ENCODE data around the gene B9D2.

B9D2 gene

DNA sequence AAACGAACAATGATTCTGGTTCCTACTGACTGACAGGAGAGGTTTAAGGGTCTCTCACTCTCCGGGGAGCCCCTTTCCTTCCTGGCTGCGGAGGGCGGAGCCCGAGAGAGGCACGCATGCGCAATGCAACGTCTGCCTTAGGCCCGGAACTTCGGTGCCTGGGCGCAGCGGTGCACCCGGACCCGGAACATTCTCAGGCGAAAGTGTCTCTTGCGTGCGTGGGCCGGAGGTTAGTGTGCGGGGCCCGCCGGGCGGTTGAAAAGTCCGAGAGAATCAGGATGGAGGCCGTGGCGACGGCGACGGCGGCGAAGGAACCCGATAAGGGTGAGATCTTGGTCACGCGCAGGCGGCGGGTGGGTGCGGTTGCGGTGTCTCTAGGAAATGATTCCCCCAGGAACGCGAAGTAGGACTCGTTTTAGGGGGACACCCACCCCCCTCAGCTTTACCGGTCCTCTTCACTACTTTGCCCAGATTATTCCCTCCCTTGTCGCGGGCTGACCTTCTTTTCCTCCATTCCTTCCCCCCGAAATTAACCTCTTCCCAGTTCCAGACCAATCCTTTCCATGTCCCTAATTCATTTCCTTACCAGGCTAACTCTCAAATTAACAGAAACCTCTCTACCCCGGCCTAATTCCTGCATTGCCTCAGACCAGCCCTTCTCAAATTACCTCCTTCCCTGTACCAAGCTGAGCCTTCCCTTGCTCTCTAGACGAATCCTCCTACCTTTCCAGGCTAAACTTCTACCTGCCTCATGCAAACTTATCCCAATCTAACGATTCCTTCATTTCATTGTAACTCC, 53.7 kb downstream of the B9D2 start, which contains the start of gene CCDC97 (continued):
- TF ChIP-seq ZNF544 (tag by site-specific recombination; IDR thresholded peaks at IDR 0.05) (no peak), ZNF623 (tag by site-specific recombination; IDR thresholded peaks at IDR 0.05) (peak; percentile 73), ZNF239 (tag by site-specific recombination; IDR thresholded peaks at IDR 0.05) (peak; percentile 92), ZNF248 (tag by site-specific recombination; IDR thresholded peaks at IDR 0.05) (no peak), ZNF341 (tag by site-specific recombination; IDR thresholded peaks at IDR 0.05; ENCODE audit: low read depth) (peak; percentile 67), ZNF354C (tag by site-specific recombination; IDR thresholded peaks at IDR 0.05; ENCODE audit: borderline replicate concordance, low read depth) (no peak), MZF1 (tag by site-specific recombination; IDR thresholded peaks at IDR 0.05; ENCODE audit: borderline replicate concordance) (peak; percentile 84), ZNF169 (tag by site-specific recombination; IDR thresholded peaks at IDR 0.05) (peak; percentile 54; the same call in 1 of the 2 replicates), ZBTB17 (tag by site-specific recombination; IDR thresholded peaks at IDR 0.05) (peak; percentile 91), WT1 (tag by site-specific recombination; IDR thresholded peaks at IDR 0.05) (peak; percentile 72), HOXC10 (CRISPR knock-in tag; IDR thresholded peaks at IDR 0.05) (no peak)
- TF ChIP-seq, protein P1, sequence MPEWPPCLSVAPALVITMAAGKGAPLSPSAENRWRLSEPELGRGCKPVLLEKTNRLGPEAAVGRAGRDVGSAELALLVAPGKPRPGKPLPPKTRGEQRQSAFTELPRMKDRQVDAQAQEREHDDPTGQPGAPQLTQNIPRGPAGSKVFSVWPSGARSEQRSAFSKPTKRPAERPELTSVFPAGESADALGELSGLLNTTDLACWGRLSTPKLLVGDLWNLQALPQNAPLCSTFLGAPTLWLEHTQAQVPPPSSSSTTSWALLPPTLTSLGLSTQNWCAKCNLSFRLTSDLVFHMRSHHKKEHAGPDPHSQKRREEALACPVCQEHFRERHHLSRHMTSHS (tag by site-specific recombination; IDR thresholded peaks at IDR 0.05): 0 out of 2 replicates have a peak, but pooled peaks have one; percentile 60
- TF ChIP-seq, protein P2, sequence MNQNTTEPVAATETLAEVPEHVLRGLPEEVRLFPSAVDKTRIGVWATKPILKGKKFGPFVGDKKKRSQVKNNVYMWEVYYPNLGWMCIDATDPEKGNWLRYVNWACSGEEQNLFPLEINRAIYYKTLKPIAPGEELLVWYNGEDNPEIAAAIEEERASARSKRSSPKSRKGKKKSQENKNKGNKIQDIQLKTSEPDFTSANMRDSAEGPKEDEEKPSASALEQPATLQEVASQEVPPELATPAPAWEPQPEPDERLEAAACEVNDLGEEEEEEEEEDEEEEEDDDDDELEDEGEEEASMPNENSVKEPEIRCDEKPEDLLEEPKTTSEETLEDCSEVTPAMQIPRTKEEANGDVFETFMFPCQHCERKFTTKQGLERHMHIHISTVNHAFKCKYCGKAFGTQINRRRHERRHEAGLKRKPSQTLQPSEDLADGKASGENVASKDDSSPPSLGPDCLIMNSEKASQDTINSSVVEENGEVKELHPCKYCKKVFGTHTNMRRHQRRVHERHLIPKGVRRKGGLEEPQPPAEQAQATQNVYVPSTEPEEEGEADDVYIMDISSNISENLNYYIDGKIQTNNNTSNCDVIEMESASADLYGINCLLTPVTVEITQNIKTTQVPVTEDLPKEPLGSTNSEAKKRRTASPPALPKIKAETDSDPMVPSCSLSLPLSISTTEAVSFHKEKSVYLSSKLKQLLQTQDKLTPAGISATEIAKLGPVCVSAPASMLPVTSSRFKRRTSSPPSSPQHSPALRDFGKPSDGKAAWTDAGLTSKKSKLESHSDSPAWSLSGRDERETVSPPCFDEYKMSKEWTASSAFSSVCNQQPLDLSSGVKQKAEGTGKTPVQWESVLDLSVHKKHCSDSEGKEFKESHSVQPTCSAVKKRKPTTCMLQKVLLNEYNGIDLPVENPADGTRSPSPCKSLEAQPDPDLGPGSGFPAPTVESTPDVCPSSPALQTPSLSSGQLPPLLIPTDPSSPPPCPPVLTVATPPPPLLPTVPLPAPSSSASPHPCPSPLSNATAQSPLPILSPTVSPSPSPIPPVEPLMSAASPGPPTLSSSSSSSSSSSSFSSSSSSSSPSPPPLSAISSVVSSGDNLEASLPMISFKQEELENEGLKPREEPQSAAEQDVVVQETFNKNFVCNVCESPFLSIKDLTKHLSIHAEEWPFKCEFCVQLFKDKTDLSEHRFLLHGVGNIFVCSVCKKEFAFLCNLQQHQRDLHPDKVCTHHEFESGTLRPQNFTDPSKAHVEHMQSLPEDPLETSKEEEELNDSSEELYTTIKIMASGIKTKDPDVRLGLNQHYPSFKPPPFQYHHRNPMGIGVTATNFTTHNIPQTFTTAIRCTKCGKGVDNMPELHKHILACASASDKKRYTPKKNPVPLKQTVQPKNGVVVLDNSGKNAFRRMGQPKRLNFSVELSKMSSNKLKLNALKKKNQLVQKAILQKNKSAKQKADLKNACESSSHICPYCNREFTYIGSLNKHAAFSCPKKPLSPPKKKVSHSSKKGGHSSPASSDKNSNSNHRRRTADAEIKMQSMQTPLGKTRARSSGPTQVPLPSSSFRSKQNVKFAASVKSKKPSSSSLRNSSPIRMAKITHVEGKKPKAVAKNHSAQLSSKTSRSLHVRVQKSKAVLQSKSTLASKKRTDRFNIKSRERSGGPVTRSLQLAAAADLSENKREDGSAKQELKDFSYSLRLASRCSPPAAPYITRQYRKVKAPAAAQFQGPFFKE (tag by site-specific recombination; IDR thresholded peaks at IDR 0.05; ENCODE audit: borderline replicate concordance): no peak; the same call in 1 of the 2 replicates
- TF ChIP-seq, protein P3, sequence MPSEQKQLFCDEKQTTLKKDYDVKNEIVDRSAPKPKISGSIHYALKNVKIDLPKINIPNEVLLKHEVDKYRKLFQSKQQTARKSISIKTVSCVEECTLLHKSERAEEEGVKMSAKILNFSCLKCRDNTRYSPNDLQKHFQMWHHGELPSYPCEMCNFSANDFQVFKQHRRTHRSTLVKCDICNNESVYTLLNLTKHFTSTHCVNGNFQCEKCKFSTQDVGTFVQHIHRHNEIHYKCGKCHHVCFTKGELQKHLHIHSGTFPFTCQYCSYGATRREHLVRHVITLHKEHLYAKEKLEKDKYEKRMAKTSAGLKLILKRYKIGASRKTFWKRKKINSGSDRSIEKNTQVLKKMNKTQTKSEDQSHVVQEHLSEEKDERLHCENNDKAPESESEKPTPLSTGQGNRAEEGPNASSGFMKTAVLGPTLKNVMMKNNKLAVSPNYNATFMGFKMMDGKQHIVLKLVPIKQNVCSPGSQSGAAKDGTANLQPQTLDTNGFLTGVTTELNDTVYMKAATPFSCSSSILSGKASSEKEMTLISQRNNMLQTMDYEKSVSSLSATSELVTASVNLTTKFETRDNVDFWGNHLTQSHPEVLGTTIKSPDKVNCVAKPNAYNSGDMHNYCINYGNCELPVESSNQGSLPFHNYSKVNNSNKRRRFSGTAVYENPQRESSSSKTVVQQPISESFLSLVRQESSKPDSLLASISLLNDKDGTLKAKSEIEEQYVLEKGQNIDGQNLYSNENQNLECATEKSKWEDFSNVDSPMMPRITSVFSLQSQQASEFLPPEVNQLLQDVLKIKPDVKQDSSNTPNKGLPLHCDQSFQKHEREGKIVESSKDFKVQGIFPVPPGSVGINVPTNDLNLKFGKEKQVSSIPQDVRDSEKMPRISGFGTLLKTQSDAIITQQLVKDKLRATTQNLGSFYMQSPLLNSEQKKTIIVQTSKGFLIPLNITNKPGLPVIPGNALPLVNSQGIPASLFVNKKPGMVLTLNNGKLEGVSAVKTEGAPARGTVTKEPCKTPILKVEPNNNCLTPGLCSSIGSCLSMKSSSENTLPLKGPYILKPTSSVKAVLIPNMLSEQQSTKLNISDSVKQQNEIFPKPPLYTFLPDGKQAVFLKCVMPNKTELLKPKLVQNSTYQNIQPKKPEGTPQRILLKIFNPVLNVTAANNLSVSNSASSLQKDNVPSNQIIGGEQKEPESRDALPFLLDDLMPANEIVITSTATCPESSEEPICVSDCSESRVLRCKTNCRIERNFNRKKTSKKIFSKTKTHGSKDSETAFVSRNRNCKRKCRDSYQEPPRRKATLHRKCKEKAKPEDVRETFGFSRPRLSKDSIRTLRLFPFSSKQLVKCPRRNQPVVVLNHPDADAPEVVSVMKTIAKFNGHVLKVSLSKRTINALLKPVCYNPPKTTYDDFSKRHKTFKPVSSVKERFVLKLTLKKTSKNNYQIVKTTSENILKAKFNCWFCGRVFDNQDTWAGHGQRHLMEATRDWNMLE (tag by site-specific recombination; conservative IDR thresholded peaks at IDR 0.05; ENCODE audit: low read depth): peak; percentile 83
- TF ChIP-seq, protein P4, sequence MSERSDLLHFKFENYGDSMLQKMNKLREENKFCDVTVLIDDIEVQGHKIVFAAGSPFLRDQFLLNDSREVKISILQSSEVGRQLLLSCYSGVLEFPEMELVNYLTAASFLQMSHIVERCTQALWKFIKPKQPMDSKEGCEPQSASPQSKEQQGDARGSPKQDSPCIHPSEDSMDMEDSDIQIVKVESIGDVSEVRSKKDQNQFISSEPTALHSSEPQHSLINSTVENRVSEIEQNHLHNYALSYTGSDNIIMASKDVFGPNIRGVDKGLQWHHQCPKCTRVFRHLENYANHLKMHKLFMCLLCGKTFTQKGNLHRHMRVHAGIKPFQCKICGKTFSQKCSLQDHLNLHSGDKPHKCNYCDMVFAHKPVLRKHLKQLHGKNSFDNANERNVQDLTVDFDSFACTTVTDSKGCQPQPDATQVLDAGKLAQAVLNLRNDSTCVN (tag by site-specific recombination; optimal IDR thresholded peaks at IDR 0.05): peak; percentile 86
- TF ChIP-seq, protein P5, sequence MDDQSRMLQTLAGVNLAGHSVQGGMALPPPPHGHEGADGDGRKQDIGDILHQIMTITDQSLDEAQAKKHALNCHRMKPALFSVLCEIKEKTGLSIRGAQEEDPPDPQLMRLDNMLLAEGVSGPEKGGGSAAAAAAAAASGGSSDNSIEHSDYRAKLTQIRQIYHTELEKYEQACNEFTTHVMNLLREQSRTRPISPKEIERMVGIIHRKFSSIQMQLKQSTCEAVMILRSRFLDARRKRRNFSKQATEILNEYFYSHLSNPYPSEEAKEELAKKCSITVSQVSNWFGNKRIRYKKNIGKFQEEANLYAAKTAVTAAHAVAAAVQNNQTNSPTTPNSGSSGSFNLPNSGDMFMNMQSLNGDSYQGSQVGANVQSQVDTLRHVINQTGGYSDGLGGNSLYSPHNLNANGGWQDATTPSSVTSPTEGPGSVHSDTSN (CRISPR knock-in tag; IDR thresholded peaks at IDR 0.05): no peak
- TF ChIP-seq, protein P6, sequence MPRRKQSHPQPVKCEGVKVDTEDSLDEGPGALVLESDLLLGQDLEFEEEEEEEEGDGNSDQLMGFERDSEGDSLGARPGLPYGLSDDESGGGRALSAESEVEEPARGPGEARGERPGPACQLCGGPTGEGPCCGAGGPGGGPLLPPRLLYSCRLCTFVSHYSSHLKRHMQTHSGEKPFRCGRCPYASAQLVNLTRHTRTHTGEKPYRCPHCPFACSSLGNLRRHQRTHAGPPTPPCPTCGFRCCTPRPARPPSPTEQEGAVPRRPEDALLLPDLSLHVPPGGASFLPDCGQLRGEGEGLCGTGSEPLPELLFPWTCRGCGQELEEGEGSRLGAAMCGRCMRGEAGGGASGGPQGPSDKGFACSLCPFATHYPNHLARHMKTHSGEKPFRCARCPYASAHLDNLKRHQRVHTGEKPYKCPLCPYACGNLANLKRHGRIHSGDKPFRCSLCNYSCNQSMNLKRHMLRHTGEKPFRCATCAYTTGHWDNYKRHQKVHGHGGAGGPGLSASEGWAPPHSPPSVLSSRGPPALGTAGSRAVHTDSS (tag by site-specific recombination; IDR thresholded peaks at IDR 0.05): peak; percentile 61
- TF ChIP-seq, protein P7, sequence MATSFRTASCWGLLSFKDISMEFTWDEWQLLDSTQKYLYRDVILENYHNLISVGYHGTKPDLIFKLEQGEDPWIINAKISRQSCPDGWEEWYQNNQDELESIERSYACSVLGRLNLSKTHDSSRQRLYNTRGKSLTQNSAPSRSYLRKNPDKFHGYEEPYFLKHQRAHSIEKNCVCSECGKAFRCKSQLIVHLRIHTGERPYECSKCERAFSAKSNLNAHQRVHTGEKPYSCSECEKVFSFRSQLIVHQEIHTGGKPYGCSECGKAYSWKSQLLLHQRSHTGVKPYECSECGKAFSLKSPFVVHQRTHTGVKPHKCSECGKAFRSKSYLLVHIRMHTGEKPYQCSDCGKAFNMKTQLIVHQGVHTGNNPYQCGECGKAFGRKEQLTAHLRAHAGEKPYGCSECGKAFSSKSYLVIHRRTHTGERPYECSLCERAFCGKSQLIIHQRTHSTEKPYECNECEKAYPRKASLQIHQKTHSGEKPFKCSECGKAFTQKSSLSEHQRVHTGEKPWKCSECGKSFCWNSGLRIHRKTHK (tag by site-specific recombination; IDR thresholded peaks at IDR 0.05): no peak
